GM12875 (cell line): Measurements from ENCODE around the gene PEX16.

Experiments used
- H3K4me3 ChIP-seq: one replicate; pipeline ENCODE4 v1.5.1; 2011; ENCODE audit warnings: low read depth, low read length, control low read depth
- TF ChIP-seq, protein P1 (sequence below): IDR thresholded peaks from 2 replicates; pipeline ENCODE4 v1.5.1; 2011; ENCODE audit warnings: low read depth, mild to moderate bottlenecking, control low read depth, inconsistent platforms, low read length, moderate library complexity, borderline replicate concordance; ENCODE audit not compliant: insufficient read depth

PEX16 gene

DNA sequence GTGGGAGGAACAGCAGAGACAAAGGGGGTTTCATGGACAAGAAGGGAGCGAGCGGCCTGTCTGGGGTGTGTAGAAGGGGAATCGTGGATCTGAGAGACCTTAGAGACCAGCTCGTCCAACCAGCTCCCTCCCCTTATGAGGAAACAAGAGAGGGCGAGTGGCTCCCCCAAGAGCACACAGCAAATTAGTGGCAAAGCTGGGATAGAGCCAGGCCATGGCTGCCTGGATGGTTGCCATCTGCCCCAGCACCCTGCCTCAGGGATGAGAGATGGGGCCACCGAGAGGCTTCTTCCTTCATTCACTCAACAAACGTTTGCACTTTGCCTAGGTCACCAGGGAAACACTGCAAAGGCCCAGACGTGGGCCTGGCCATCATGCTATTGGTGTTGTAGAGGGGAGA, 28.1 kb downstream of the PEX16 start:
- H3K4me3 ChIP-seq = no peak overlapping the region
- TF ChIP-seq, protein P1, sequence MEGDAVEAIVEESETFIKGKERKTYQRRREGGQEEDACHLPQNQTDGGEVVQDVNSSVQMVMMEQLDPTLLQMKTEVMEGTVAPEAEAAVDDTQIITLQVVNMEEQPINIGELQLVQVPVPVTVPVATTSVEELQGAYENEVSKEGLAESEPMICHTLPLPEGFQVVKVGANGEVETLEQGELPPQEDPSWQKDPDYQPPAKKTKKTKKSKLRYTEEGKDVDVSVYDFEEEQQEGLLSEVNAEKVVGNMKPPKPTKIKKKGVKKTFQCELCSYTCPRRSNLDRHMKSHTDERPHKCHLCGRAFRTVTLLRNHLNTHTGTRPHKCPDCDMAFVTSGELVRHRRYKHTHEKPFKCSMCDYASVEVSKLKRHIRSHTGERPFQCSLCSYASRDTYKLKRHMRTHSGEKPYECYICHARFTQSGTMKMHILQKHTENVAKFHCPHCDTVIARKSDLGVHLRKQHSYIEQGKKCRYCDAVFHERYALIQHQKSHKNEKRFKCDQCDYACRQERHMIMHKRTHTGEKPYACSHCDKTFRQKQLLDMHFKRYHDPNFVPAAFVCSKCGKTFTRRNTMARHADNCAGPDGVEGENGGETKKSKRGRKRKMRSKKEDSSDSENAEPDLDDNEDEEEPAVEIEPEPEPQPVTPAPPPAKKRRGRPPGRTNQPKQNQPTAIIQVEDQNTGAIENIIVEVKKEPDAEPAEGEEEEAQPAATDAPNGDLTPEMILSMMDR = no peak

DNA sequence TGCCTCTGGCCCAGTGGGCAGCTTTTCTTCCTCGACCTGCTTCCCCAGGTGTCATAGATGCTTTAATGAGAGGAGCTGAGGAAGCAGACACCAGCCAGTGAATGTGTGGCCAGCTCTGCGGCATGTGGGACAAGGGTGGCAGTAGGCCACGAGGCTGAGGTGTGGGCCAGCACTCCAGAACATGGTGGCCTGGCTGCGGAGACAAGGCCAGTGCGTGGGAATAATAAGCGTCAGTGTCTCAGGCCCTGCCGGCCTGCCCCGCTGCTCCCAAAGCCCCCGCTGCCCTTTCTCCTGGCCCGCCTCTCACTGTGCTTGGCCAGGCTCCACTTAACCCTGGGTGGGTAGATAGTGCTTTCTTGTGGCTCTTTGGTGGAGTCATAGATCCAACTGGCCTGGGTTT, 30.1 kb downstream of the PEX16 start:
- TF ChIP-seq, protein P1 = no peak
- H3K4me3 ChIP-seq = no peak overlapping the region

DNA sequence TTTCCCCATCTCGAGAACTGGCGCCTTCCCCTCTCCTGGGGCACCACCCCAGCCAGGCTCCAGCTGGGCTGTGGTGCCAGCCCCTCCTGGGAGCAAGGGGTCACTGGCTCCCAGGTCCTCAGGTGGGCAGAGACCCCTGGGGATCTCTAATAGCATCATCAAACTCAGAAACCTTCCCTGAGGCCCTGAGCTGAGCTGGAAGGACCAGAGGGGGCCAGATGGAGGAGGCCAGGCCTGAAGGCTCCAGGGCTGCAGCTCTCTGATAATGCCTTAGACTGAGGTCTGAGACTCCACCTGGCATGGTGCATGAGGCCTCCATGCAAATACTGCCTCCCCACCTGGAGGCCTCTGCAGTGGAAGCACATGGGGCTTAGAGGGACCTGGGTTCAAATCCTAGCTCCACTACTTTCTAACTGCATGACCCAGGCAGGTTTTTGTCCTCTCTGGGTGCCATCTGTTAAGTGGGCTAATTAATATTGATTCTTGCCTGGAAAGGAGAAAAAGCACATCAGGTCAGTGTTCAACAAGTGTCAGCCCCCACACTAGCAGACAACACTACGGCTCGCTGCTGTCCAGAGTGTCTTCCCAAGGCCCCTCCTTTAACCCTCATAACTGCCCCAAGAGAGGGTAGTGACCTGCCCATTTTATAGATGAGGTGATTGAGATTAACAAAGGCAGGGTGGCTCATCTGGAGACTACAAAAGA, 30.7 kb downstream of the PEX16 start:
- H3K4me3 ChIP-seq = no peak overlapping the region
- TF ChIP-seq, protein P1 = no peak

DNA sequence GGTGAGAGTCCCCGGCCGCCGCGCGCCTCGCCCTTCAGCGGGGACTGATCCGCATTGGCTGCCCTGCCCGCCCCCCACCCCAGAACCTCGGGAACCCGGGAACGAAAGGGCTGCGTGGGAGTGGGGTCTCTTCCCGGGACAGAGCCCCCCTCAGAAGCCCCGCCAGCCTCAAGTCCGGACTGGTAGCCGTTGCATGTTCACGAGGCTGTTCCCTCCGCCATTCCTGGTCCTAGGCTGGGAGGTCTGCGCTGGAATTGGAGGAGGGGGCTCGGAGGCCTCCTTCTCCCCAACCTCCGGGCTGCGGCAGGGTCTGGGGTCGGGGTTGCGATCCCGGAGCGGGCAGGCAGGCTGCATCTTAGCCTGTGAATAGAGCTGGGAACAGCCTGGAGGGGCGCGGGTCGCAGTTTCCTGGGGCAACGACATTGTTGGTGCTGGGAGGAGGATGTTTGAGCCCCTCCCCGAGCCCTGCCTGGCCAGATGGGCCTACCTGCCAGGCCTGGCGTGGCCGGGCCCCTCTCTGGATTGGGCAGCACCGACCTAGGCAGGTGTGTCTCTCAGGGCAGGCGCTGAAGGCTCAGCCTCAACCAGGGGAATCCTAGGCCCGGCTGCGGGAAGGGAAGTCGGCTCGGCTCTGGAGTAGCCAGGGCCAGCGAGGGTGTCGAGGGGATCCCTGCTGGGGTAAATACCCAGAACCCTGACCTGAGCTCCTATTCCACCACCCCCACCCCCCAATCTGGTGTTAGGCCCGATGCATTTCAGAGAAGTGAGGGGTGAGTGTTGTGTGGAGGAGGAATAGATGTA, 31.6 kb downstream of the PEX16 start:
- TF ChIP-seq, protein P1 = no peak
- H3K4me3 ChIP-seq = peak overlapping the region; percentile 27

DNA sequence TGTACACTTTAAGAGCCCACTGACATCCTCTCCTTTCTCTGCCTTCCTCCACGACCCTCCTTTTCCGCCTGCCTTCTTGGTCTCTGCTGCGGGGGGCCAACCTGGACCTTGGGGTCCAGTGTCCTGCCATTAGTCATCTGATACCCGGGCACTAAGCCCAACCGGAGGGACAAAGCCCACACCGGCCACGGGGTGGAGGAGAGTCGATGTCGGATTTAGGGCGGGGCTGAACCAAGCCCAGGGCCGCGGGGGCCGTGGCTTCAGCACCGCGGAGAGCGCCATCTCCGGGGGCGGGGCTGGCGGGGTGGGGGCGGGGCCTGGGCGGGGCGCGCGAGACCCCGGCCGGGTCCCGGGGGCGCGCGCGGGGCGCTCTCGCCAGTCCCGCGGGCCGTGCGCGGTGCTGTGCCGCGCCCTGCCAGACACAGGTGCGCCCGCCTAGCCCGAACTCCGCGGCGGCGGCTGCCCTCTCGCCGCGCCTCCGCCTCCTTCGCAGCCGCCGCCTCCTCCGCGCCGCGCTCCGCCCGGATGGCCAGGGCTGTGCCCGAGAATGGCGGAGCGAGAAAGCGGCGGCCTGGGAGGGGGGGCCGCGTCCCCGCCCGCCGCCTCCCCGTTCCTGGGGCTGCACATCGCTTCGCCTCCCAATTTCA, 32.3 kb downstream of the PEX16 start, which contains the start of gene MAPK8IP1:
TSS of gene MAPK8IP1 (plus strand) at position 378 of the 647 bp plus-strand sequence. CDS start at position 548, 170 bp downstream.
- TF ChIP-seq, protein P1 = no peak
- H3K4me3 ChIP-seq = peak within 1 kb of the TSS; percentile 27

DNA sequence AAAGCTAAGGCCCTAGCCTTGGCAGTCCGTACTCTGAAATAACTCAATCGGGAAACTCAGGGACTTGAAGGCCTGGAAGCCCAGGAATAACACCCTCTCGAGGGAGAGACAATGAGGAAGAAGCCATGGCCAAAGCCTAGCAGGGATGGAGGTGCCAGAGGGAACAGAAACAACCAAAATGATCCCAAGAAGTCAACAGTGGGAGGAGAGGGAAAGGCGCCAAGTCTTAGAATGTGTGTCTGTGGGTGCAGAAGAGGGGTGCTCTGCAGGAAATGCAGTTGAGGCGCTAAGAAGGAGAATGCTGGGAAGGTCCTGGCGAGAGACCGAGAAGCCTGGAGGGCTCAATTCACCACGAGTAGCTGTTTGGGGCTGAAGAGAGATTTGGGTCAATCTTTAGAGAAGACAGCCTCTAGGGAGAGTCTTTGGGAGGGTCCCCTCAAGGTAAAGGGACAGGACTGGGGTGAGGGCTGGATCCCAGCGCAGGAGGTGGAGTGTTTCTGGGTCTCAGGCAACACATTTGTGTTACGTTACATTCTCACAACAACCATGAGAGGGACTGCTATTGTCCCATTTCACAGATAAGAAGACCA, 33.0 kb downstream of the PEX16 start:
- TF ChIP-seq, protein P1 = no peak
- no peak overlapping the region for H3K4me3 ChIP-seq
